SK-N-SH (cell line): ENCODE measurements around the gene EGF. TPM values are rescaled to one million over a fixed set of nuclear protein-coding genes. Genes with fewer than 3 reads are reported as not detected.

Experiments
- CTCF ChIA-PET: fragments of 300-600, 350-600 bp; formaldehyde crosslinking; extraction: SDS; loops from one replicate; lab custom pipeline; 2021; lab: Yijun Ruan, JAX
- POLR2A ChIA-PET: fragments of 350-600 bp; sonication (Branson Sonifier 250); formaldehyde crosslinking; extraction: SDS; loops from one replicate; lab custom pipeline; 2020; ENCODE audit warnings: antibody characterized with exemption, inconsistent platforms; lab: Yijun Ruan, JAX
- DNase-seq: peaks from one replicate; pipeline ENCODE4 v3.0.0; 2012
- H2AFZ ChIP-seq: fragments of 200-600 bp; sonication (generic); 2 replicates; pipeline ENCODE4 v1.8.1; 2016; ENCODE audit warnings: antibody characterized with exemption, mild to moderate bottlenecking, low read depth
- H3F3A ChIP-seq: fragments of 200-600 bp; sonication (generic); replicated peaks from 2 replicates; pipeline ENCODE3; 2016; ENCODE audit warnings: antibody characterized with exemption, mild to moderate bottlenecking; ENCODE audit not compliant: insufficient read depth
- H3K27ac ChIP-seq, 2 experiments: fragments of 200-500 bp in 1 of 2; fragments of 200-600 bp in 1 of 2; sonication (Bioruptor generic) in 1 of 2; sonication (generic), shearing (Covaris generic) in 1 of 2; 2 replicates each; pipeline versions ENCODE4 v1.5.1 to v1.6.1; 2014 to 2016; ENCODE audit warnings: low read depth in 2 of 2, inconsistent platforms in 1 of 2, low read length in 1 of 2, mild to moderate bottlenecking in 1 of 2, mixed read lengths in 1 of 2
- H3K27me3 ChIP-seq: fragments of 200-600 bp; sonication (generic), shearing (Covaris generic); 2 replicates; pipeline ENCODE4 v1.6.1; 2016; ENCODE audit warnings: mixed run types; ENCODE audit not compliant: insufficient read depth
- H3K36me3 ChIP-seq, 2 experiments: fragments of 200-500 bp in 1 of 2; fragments of 200-600 bp in 1 of 2; sonication (Bioruptor generic) in 1 of 2; sonication (generic) in 1 of 2; replicated peaks in 1 of 2; 2 replicates each; pipeline versions ENCODE3 to v1.5.1; 2014 to 2016; ENCODE audit warnings: low read length in 1 of 2, mild to moderate bottlenecking in 1 of 2; ENCODE audit not compliant: insufficient read depth in 2 of 2, control insufficient read depth in 1 of 2
- H3K4me1 ChIP-seq, 2 experiments: fragments of 200-500 bp in 1 of 2; fragments of 200-600 bp in 1 of 2; sonication (Bioruptor generic) in 1 of 2; sonication (generic), shearing (Covaris generic) in 1 of 2; 2 replicates each; pipeline versions ENCODE4 v1.5.1 to v1.6.1; 2014 to 2016; ENCODE audit warnings: low read depth in 1 of 2, low read length in 1 of 2, mixed run types in 1 of 2; ENCODE audit not compliant: insufficient read depth in 2 of 2, control insufficient read depth in 1 of 2
- H3K4me2 ChIP-seq: fragments of 200-600 bp; sonication (generic), shearing (Covaris generic); 2 replicates; pipeline ENCODE4 v1.6.1; 2017; ENCODE audit warnings: mixed run types
- H3K4me3 ChIP-seq, 2 experiments: fragments of 200-500 bp in 1 of 2; fragments of 200-600 bp in 1 of 2; sonication (Bioruptor generic) in 1 of 2; sonication (generic), shearing (Covaris generic) in 1 of 2; 2 replicates each; pipeline versions ENCODE4 v1.5.1 to v1.8.1; 2014 to 2016; ENCODE audit warnings: low read depth in 2 of 2, inconsistent platforms in 1 of 2, low read length in 1 of 2, mild to moderate bottlenecking in 1 of 2, mixed read lengths in 1 of 2, moderate library complexity in 1 of 2
- H3K79me2 ChIP-seq: fragments of 200-600 bp; sonication (generic); 2 replicates; pipeline ENCODE4 v1.8.1; 2017; ENCODE audit warnings: mild to moderate bottlenecking; ENCODE audit not compliant: insufficient read depth
- H3K9ac ChIP-seq: fragments of 200-600 bp; sonication (generic); 2 replicates; pipeline ENCODE4 v1.6.1; 2017; ENCODE audit warnings: mixed run types
- H3K9me2 ChIP-seq: fragments of 200-600 bp; sonication (generic); 2 replicates; pipeline ENCODE4 v1.6.1; 2017; ENCODE audit warnings: mixed run types
- H3K9me3 ChIP-seq: fragments of 200-600 bp; sonication (generic); 2 replicates; pipeline ENCODE4 v1.6.1; 2017; ENCODE audit warnings: mixed run types, mild to moderate bottlenecking, moderate library complexity
- H4K20me1 ChIP-seq: fragments of 200-600 bp; sonication (generic); 2 replicates; pipeline ENCODE4 v1.6.1; 2017; ENCODE audit warnings: mild to moderate bottlenecking, mixed run types; ENCODE audit not compliant: insufficient read depth
- ELF1 ChIP-seq: IDR thresholded peaks from 2 replicates; pipeline ENCODE4 v1.4.0; 2012
- EP300 ChIP-seq, 2 experiments: IDR thresholded peaks; 2 replicates each; pipeline versions ENCODE4 v1.4.0 to v1.6.1; 2012; ENCODE audit warnings: borderline replicate concordance in 1 of 2, low read depth in 1 of 2, low read length in 1 of 2
- GABPA ChIP-seq: IDR thresholded peaks from 2 replicates; pipeline ENCODE4 v1.4.0; 2012; ENCODE audit warnings: low read depth, mild to moderate bottlenecking
- MXI1 ChIP-seq: IDR thresholded peaks from 2 replicates; pipeline ENCODE4 v1.6.1; 2012; ENCODE audit warnings: mild to moderate bottlenecking, low read depth, low read length, improper control_type of control experiment
- NFIC ChIP-seq: IDR thresholded peaks from 2 replicates; pipeline ENCODE4 v1.4.0; 2012; ENCODE audit warnings: borderline replicate concordance
- POLR2AphosphoS5 ChIP-seq: IDR thresholded peaks from 2 replicates; pipeline ENCODE4 v1.6.1; 2012; ENCODE audit warnings: low read depth, low read length
- RAD21 ChIP-seq: IDR thresholded peaks from 2 replicates; pipeline ENCODE4 v1.6.1; 2012; ENCODE audit warnings: mild to moderate bottlenecking, low read length
- RFX5 ChIP-seq: IDR thresholded peaks from 2 replicates; pipeline ENCODE4 v1.6.1; 2012; ENCODE audit warnings: mild to moderate bottlenecking, improper control_type of control experiment, low read length
- RXRA ChIP-seq: IDR thresholded peaks from 2 replicates; pipeline ENCODE4 v1.4.0; 2012; ENCODE audit warnings: low read depth, mild to moderate bottlenecking, borderline replicate concordance
- SMC3 ChIP-seq: IDR thresholded peaks from 2 replicates; pipeline ENCODE4 v1.6.1; 2012; ENCODE audit warnings: low read depth, low read length, improper control_type of control experiment
- TCF12 ChIP-seq: IDR thresholded peaks from 2 replicates; pipeline ENCODE4 v1.4.0; 2012
- TEAD4 ChIP-seq: IDR thresholded peaks from 2 replicates; pipeline ENCODE4 v1.4.0; 2012; ENCODE audit warnings: mild to moderate bottlenecking, borderline replicate concordance; ENCODE audit not compliant: insufficient read depth
- WGBS: methylation state at CpG from one replicate; pipeline ENCODE4 v1.1.6; 2017; ENCODE audit warnings: low lambda C conversion rate; 5-methylcytosine and 5-hydroxymethylcytosine counted together
- polyA plus RNA-seq, 3 experiments: library from polyadenylated mRNA; depleted of rRNA; stranded (reverse); fragments of >200 nt; gene quantifications; 2 replicates each; pipeline ENCODE4 v1.2.3, GENCODE V29; 2012
- TF ChIP-seq, protein P1 (sequence below): fragments of 200-600 bp; sonication (generic); IDR thresholded peaks from 2 replicates; pipeline ENCODE4 v1.6.1; 2017; ENCODE audit warnings: antibody characterized with exemption, mild to moderate bottlenecking, moderate library complexity
- TF ChIP-seq, protein P2 (sequence below): fragments of 150-350 bp; IDR thresholded peaks from 2 replicates; pipeline ENCODE4 v1.6.1; 2017; ENCODE audit warnings: antibody characterized with exemption, low read length, low read depth, borderline replicate concordance
- TF ChIP-seq, protein P3 (sequence below): IDR thresholded peaks from 2 replicates; pipeline ENCODE4 v1.4.0; 2012; ENCODE audit warnings: low read depth, borderline replicate concordance
- TF ChIP-seq, protein P4 (sequence below): IDR thresholded peaks from 2 replicates; pipeline ENCODE4 v1.4.0; 2012; ENCODE audit warnings: low read depth

EGF gene
- polyA plus RNA-seq, 1 of the 3 experiments (the other 2 are of a cell fraction), result 0.89 TPM

DNA sequence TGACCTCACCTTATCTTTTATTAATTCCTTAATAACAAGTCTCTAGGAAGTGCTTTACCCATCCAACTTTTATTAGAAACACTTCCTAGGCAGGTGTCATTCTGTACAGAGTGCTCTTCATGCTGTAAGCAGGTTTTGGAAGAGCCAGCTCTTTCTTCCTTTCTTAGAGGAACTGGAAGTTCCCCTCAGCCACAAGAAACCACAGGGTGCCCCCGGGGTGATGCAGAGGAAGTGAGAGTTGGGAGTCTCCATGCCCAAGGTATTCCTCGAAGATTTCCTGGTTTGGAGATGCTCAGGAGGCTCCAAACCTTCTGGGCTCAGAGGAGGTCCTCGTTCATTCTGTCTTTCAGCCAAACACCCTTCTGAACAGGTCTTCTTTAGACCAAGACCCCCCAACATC is 83.8 kb downstream of the EGF start:
- Histone ChIP-seq H3K4me2 (no peak overlapping the region), H3F3A (no peaks in the 10 kb centered on the region), H3K27me3 (no peaks in the 10 kb centered on the region; the same call in 1 of the 2 replicates), H3K79me2 (no peaks in the 10 kb centered on the region), H3K4me1 (no peaks in the 10 kb centered on the region; a peak in 1 of 4 replicates), H2AFZ (no peak overlapping the region), H3K4me3 (no peak overlapping the region), H3K9ac (no peak overlapping the region), H3K9me3 (no peaks in the 10 kb centered on the region), H3K27ac (no peak overlapping the region), H3K36me3 (no peaks in the 10 kb centered on the region), H3K9me2 (no peaks in the 10 kb centered on the region), H4K20me1 (no peaks in the 10 kb centered on the region)
- POLR2A ChIA-PET, result no interaction called here
- DNase-seq, result no peak
- CTCF ChIA-PET, result interaction anchor here (0.6 to 19.2 kb wide), 4 partner anchors 9 to 521 kb away, joined by 3 to 591 read pairs (median 18); no protein-coding TSS in a partner anchor
- TF ChIP-seq GABPA, result no peak
- no peak for TF ChIP-seq RAD21
- WGBS, result 10% methylated on average over 3 of the region's 3 CpGs

DNA sequence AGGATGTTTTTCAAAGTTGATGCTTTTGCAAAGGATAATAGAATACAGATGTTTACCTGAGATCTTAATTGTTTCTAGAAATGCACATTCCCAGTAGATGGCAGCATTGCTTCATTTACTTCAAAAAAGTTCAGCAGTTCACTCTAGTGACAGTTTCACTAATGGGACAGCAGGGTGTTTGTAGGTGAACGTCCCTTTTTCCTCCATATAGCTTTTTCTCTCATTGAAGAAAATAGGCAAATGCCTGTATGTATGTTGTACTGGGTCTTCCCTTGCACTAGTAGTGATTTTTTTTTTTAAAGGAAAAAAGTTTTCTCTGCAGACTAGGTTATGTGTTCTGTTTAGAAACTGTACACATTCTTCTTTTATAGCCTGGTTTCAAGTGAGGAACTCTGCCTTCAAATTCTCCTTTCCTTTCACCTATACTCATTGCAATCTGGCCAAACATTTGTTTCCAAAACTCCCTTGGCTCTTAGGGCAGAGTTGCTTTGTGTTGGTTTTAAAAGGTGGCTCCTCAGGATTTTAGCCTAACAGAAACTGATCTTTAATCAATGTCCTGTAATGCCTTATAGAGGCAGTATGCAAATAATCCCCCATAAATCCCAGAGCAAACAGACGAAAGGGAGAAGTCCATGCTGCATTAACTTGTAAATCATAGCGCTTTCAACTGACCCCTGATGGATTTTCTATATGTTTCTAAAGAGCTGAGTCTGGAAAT is 86.3 kb downstream of the EGF start:
- no peak overlapping the region for H3K27ac ChIP-seq
- no peaks in the 10 kb centered on the region for H3K9me2 ChIP-seq
- CTCF ChIA-PET, result interaction anchor here (0.5 to 19.2 kb wide), 39 partner anchors 10 to 1633 kb away, joined by 3 to 591 read pairs (median 4); no protein-coding TSS in a partner anchor
- H4K20me1 ChIP-seq, result no peaks in the 10 kb centered on the region
- no peak overlapping the region for H3K4me2 ChIP-seq
- H3K27me3 ChIP-seq, result no peaks in the 10 kb centered on the region; the same call in 1 of the 2 replicates
- no peak overlapping the region for H2AFZ ChIP-seq
- H3K4me1 ChIP-seq, result no peaks in the 10 kb centered on the region; a peak in 1 of 4 replicates
- DNase-seq, result peak; percentile 55
- POLR2A ChIA-PET, result no interaction called here
- TF ChIP-seq GABPA, result no peak
- TF ChIP-seq ELF1, result no peak
- no peak for TF ChIP-seq RXRA
- TF ChIP-seq RFX5, result no peak
- TF ChIP-seq TEAD4, result no peak
- TF ChIP-seq POLR2AphosphoS5, result no peak
- TF ChIP-seq MXI1, result no peak
- TF ChIP-seq TCF12, result peak; percentile 62
- no peak for TF ChIP-seq EP300 (IDR thresholded peaks at IDR 0.05; ENCODE audit: borderline replicate concordance in 1 of 2, low read depth in 1 of 2, low read length in 1 of 2)
- TF ChIP-seq, protein P1, sequence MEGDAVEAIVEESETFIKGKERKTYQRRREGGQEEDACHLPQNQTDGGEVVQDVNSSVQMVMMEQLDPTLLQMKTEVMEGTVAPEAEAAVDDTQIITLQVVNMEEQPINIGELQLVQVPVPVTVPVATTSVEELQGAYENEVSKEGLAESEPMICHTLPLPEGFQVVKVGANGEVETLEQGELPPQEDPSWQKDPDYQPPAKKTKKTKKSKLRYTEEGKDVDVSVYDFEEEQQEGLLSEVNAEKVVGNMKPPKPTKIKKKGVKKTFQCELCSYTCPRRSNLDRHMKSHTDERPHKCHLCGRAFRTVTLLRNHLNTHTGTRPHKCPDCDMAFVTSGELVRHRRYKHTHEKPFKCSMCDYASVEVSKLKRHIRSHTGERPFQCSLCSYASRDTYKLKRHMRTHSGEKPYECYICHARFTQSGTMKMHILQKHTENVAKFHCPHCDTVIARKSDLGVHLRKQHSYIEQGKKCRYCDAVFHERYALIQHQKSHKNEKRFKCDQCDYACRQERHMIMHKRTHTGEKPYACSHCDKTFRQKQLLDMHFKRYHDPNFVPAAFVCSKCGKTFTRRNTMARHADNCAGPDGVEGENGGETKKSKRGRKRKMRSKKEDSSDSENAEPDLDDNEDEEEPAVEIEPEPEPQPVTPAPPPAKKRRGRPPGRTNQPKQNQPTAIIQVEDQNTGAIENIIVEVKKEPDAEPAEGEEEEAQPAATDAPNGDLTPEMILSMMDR, result peak; percentile 82
- peak; percentile 65 for TF ChIP-seq SMC3
- TF ChIP-seq NFIC, result no peak
- TF ChIP-seq, protein P2, sequence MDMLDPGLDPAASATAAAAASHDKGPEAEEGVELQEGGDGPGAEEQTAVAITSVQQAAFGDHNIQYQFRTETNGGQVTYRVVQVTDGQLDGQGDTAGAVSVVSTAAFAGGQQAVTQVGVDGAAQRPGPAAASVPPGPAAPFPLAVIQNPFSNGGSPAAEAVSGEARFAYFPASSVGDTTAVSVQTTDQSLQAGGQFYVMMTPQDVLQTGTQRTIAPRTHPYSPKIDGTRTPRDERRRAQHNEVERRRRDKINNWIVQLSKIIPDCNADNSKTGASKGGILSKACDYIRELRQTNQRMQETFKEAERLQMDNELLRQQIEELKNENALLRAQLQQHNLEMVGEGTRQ, result no peak
- TF ChIP-seq, protein P3, sequence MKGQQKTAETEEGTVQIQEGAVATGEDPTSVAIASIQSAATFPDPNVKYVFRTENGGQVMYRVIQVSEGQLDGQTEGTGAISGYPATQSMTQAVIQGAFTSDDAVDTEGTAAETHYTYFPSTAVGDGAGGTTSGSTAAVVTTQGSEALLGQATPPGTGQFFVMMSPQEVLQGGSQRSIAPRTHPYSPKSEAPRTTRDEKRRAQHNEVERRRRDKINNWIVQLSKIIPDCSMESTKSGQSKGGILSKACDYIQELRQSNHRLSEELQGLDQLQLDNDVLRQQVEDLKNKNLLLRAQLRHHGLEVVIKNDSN, result no peak
- TF ChIP-seq, protein P4, sequence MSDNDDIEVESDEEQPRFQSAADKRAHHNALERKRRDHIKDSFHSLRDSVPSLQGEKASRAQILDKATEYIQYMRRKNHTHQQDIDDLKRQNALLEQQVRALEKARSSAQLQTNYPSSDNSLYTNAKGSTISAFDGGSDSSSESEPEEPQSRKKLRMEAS, result no peak
- peak; percentile 90 for TF ChIP-seq RAD21
- H3K4me3 ChIP-seq, result no peak overlapping the region
- H3K9me3 ChIP-seq, result no peaks in the 10 kb centered on the region
- WGBS, result 9% methylated on average over 3 of the region's 3 CpGs
- H3K9ac ChIP-seq, result no peak overlapping the region
- H3K79me2 ChIP-seq, result no peaks in the 10 kb centered on the region
- H3F3A ChIP-seq, result no peaks in the 10 kb centered on the region
- H3K36me3 ChIP-seq, result no peaks in the 10 kb centered on the region
